Hypothalamus (tissue), 51 donors: ENCODE data around the gene MPV17L.
"Not testable (repeated sequence)": the region's sequence is repeated elsewhere in the genome, so short reads cannot be mapped to it uniquely, and the experiment has no call there.

ENCODE experiments used
- DNase-seq, 51 donors: peaks; one replicate each; lab custom pipeline; 2025; lab: John Stamatoyannopoulos, UW

The MPV17L gene

DNA sequence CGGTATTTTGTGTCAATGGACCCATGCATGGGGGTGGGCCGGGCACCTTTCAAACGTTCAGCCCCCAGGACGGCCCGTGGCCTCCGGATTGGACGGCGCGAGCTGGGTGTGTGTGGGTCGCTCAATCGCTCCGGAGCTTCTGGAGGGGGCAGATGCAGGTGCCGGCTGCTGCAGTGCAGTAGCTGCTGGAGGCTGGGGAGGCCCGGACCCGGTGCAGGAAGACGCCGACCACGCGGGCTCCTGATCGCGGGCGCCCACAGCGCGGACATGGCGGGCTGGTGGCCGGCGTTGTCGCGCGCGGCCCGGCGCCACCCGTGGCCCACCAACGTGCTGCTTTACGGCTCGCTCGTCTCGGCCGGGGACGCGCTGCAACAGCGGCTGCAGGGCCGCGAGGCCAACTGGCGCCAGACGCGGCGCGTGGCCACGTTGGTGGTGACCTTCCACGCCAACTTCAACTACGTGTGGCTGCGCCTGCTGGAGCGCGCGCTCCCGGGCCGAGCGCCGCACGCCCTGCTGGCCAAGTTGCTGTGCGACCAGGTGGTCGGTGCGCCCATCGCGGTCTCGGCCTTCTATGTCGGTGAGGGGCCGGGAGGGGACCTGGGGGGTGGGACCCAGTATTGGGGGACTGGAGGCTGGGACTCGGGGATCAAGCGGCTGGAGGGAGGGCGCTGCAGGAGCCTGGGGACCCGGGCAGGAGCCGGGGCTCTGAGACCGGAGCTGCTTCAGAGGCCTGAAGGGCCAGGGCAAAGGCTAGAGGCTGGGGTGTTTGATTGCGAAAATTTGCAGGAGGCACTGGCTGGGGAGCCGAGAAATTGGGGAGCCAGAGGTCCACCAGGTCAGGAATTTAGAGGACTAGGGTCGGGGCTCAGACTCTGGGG lies at the start of gene MPV17L:
MPV17L (plus strand) TSS at position 124 of the 878 bp plus-strand sequence; CDS start at position 268, 144 bp downstream.
- DNase-seq = peak in 45 of 51 donors; percentile 3 to 78 (median 33)

DNA sequence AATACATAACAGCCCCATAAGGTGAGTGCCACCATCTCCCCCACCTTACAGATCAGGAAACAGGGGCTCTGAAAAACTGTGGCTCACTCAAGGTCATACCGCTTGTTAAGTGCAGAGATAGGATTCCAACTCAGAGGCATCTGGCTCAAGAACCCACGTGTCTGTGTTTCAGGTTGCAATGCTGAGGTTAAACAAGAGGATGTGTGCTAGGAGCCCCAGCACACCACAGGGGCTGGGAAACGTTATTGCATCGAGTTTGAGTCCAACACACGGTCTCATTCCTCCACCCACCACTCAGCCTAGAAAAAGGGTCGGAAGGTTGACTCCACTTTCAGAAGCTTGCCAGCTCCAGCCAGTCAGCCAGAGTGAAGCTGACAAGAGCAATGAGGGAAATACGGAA lies 46.8 kb upstream of the MPV17L start:
- DNase-seq = not testable (repeated sequence)

DNA sequence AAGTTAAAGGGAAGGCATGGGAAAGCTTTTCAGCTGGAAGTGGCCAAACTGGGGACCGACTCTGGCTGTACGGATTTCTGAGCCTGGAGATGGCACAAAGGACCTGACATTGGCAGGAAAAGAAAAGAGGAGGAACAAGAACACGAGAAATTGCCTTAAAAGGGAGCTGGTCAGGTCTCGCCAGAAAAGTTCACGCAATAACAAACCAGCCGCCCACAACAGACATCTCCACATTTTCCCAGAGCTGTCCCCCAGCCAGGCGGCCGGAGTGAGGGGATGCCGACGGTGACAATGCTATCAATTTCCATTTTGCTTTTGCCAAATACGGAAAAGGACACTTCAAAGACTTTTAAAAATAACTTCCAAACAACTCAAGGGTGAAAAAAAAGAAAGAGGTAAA lies 44.3 kb upstream of the MPV17L start:
- not testable (repeated sequence) for DNase-seq

- DNase-seq = not testable (repeated sequence)
Observed at GRCh38 chr16:15351745-15352144, 43.8 kb upstream of the MPV17L start.

GRCh38 chr16:15352852-15353251 lies 42.7 kb upstream of the MPV17L start:
- not testable (repeated sequence) for DNase-seq

- not testable (repeated sequence) for DNase-seq
Observed at GRCh38 chr16:15354846-15355245, 40.7 kb upstream of the MPV17L start.

DNA sequence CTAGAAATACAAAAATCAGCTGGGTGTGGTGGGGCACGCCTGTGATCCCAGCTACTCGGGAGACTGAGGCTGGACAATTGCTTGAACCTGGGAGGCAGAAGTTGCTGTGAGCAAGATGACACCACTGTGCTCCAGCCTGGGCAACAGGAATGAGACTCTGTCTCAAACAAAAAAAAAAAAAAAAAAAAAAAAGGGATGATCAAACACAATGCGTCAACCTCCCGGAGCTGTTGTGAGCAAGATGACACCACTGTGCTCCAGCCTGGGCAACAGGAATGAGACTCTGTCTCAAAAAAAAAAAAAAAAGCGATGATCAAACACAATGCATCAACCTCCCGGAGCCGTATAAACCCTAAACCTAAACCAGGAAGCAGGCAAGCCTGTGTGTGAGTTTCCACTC lies 38.1 kb upstream of the MPV17L start:
- DNase-seq = not testable (repeated sequence)

DNA sequence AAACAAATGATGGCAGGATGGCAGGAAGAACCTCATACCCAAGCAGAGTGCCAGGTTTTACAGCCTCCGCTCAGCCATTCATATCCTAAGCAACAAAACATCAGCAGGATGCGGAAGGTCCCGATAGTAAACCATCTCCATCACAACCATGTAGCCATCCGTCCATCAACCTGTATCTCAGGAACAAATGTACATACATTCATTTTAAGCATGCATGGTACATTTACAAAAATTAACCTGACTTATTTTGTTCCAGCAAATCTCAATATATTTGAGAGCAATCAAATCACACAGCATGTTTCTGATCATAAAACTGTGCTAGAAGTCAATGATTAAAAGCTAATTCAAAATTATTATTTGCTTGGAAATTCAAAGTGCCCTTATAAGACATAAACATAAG lies 17.4 kb upstream of the MPV17L start, which contains the start of gene NPIPA5:
NPIPA5 (minus strand) TSS at position 101 of the 400 bp plus-strand sequence; CDS start at position 101, 0 bp downstream.
- DNase-seq = not testable (repeated sequence)

DNA sequence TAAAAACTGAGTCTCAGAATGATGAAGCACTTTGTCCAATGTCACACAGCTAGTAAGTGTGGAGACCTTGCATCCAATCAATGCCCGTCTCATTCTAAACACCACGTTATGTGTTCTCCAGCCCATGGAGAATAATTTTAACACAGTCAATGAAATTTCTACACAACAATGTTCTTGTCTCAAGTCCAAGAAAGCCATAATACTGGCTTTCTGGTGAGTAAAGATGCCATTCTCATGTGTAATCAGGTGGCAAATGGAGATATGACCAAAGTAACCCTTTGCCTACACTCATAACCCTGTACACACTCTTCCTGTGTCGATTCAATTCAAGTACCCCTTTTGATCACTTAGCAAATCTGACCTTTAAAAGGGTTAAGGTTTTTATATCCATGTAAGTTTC lies 12.7 kb upstream of the MPV17L start:
- not testable (repeated sequence) for DNase-seq

DNA sequence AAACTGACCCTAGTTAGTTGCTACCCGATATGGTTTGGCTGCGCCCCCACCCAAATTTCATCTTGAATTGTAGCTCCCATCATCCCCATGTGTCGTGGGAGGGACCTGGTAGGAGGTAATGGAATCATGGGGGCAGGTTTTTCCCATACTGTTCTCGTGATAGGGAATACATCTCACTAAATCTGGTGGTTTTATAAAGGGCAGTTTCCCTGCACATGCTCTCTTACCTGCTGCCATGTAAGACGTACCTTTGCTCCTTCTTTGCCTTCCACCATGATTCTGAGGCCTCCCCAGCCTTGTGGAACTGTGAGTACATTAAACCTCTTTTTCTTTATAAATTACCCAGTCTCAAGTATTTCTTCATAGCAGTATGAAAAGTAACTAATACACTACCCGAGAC lies 7.5 kb upstream of the MPV17L start:
- not testable (repeated sequence) for DNase-seq

DNA sequence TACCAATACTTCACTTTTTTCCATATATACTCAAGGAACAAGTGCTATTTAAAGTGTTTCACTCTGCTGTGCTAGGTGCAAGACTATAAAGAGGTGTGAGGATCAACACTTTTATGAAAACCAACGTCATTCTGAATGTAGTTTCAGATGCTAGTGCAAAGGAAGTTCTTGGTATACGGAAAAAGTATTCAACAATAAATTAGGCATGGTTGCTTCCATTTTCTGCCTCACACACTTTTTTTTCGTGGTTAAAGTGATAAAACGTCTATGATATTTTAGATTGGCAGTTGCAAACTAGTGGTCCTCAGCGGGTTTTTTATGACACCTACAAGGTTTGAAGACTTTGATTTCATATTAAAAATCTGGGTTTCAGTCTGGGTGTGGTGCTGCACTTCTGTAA lies 5.6 kb upstream of the MPV17L start:
- DNase-seq = not testable (repeated sequence)

DNA sequence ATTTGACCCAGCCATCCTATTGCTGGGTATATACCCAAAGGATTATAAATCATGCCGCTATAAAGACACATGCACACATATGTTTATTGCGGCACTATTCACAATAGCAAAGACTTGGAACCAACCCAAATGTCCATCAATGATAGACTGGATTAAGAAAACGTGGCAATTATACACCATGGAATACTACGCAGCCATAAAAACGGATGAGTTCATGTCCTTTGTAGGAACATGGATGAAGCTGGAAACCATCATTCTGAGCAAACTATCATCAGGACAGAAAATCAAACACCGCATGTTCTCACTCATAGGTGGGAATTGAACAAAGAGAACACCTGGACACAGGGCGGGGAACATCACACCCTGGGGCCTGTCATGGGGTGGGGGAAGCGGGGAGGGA lies 2.5 kb upstream of the MPV17L start:
- not testable (repeated sequence) for DNase-seq

DNA sequence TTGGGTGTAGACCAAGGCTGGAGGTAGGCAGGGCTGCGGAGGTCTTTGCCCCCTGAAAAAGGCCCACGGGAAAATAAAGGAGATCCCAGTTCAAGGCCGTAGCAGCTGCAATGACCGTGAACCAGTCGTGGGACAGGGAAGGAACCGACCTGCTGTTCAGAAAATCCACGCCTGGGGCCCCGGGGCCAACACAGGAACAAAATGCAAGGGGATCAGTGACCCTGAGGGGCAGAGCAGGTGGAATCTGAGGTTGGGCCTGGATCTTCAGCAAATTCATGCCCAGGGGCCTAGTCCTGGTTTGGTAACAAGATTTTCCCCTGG lies 915 bp downstream of the MPV17L start:
- DNase-seq = not testable (repeated sequence)

GRCh38 chr16:15396948-15397594 lies 1.5 kb downstream of the MPV17L start:
- DNase-seq = no peak

DNA sequence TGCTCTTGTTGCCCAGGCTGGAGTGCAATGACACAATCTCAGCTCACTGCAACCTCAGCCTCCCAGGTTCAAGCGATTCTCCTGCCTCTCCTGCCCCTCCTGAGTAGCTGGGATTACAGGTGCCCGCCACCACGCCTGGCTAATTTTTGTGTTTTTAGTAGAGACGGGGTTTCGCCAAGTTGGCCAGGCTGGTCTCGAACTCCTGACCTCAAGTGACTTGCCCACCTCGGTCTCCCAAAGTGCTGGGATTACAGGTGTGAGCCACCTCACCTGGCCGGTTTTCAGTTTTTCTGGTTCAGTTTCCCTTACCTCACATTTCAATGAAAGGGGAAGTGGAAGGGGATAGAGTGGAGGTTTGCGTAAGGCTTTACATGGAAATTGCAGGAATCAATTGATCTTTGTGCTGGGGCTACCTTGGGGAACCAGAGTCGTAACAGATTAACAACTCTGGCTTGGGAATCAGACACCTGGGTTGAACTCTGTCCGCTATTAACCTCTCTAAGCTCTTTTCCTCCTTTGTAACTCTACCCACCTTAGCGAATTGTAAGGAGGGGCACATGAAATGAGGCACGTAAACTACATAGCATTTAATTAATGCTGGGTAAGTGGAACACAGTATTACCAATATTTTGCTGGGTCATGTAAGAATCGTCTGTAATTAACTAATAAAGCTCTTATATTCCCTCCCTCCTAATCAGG lies 3.2 kb downstream of the MPV17L start:
- no peak for DNase-seq

- DNase-seq = no peak
Observed at GRCh38 chr16:15399317-15399716, 3.8 kb downstream of the MPV17L start.

GRCh38 chr16:15400314-15400713 lies 4.8 kb downstream of the MPV17L start:
- not testable (repeated sequence) for DNase-seq

GRCh38 chr16:15401972-15402371 lies 6.4 kb downstream of the MPV17L start:
- no peak for DNase-seq

DNA sequence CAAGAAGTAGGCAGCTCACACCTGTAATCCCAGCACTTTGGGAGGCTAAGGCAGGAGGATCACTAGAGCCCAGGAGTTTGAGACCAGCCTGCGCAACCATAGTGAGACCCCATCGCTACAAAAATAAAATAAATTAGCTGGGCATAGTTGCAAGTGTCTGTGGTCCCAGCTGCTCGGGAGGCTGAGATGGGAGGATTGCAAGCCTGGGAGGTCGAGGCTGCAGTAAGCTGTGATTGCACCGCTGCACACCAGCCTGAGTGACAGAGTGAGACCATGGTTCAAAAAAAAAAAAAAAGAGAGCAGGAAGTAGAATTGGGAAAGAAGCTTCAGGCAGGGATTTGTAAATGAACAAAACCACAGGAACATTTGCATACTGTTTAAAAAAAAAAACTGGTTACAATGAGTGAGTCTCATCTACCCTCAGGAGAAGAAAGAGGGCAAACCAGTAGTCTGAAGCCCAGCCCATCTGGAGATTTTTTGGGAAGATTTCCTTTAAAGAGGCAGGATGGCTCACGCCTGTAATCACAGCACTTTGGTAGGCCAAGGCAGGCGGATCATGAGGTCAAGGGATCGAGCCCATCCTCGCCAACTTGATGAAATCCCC lies 7.9 kb downstream of the MPV17L start:
- no peak for DNase-seq

GRCh38 chr16:15404091-15404490 lies 8.5 kb downstream of the MPV17L start:
- DNase-seq = not testable (repeated sequence)

- no peak for DNase-seq
Observed at GRCh38 chr16:15404792-15405191, 9.2 kb downstream of the MPV17L start.
